ENCODE measurements around the gene CCSER2.

The CCSER2 gene

DNA sequence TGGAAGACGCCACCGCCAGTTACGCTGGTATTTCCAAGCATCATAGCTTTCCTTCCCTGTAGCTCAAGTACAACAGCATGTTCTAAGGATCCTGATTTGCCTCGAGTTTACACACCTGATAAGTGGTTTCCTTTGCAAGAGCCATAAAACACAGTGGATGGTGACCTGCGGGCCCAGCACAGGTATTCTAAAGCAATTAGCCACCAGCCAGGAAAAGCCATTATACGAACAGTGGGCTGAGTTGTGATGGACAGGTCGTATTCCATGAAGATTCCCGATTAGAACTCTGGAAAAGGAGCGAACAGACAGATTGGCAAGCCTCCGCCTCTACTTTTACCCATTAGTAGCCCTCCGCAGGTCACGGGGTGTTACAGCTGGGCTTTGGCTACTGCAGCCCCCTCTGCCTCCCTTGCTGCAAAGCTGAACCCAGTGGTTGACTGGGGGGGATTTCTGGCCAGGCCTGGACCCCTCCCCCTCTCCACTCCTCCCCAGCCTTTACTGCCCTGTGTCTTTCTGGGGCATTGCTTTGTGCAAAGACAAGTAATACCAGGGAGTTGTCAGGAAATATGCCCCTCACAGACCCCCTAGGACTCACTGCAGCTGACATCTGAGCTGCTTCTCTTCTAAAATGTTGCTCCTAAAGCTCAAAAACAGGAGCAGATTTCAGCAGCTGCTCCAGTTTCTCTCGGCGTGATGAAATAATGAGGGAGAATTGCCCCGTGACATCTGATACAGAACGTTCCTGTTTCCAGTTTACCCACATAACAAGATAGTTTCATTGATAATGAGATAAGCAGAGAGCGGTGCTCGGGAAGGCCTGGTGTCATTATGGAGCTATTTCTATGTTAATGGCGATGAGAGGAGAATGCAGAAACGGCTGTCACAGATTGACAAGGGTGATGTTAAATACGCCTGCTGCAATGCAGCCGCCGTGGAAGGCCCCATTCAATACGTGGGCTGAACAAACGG is 214.4 kb downstream of the CCSER2 start:
- H3K4me1 Mint-ChIP-seq = peaks cover 27% of the 10 kb centered on the region
- H3K27me3 Mint-ChIP-seq (ENCODE audit: low read depth) = peaks cover 33% of the 10 kb centered on the region
- TF ChIP-seq, protein P1, sequence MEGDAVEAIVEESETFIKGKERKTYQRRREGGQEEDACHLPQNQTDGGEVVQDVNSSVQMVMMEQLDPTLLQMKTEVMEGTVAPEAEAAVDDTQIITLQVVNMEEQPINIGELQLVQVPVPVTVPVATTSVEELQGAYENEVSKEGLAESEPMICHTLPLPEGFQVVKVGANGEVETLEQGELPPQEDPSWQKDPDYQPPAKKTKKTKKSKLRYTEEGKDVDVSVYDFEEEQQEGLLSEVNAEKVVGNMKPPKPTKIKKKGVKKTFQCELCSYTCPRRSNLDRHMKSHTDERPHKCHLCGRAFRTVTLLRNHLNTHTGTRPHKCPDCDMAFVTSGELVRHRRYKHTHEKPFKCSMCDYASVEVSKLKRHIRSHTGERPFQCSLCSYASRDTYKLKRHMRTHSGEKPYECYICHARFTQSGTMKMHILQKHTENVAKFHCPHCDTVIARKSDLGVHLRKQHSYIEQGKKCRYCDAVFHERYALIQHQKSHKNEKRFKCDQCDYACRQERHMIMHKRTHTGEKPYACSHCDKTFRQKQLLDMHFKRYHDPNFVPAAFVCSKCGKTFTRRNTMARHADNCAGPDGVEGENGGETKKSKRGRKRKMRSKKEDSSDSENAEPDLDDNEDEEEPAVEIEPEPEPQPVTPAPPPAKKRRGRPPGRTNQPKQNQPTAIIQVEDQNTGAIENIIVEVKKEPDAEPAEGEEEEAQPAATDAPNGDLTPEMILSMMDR (IDR thresholded peaks at IDR 0.05; ENCODE audit: unreplicated experiment in 3 of 3) = no peak
- no peaks in the 10 kb centered on the region for H3K36me3 Mint-ChIP-seq (ENCODE audit: low read depth)
- H3K27ac Mint-ChIP-seq = peak overlapping the region in 2 of 3 experiments; percentile 74 to 84
- no peak overlapping the region for H3K4me3 Mint-ChIP-seq
- H3K9me3 Mint-ChIP-seq = no peaks in the 10 kb centered on the region

DNA sequence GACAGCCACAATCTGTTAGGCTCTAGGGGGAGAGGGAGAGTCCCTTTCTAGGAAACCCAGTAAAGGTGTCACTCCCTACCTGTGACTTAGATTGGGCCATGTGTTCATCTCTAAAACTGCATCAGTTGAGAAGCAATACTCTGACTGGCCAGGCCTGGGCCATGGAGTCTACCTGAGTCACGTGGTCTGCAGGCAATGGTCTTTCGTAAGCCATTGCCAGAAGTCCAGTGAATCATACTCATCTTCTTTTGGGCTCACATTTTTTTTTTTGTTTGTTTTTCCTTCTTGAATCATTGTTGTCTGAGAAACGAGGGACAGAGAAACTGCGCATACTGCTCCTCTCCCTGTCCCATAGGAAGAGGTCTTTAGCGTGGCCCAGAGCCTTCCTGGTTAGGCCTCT is 215.6 kb downstream of the CCSER2 start:
- Mint-ChIP-seq H3K9me3 (no peaks in the 10 kb centered on the region), H3K4me3 (no peak overlapping the region), H3K27me3 (ENCODE audit: low read depth) (peaks cover 41% of the 10 kb centered on the region), H3K27ac (no peak overlapping the region), H3K36me3 (ENCODE audit: low read depth) (no peaks in the 10 kb centered on the region), H3K4me1 (peaks cover 32% of the 10 kb centered on the region)
- TF ChIP-seq, protein P1 (IDR thresholded peaks at IDR 0.05; ENCODE audit: unreplicated experiment in 3 of 3) = no peak

DNA sequence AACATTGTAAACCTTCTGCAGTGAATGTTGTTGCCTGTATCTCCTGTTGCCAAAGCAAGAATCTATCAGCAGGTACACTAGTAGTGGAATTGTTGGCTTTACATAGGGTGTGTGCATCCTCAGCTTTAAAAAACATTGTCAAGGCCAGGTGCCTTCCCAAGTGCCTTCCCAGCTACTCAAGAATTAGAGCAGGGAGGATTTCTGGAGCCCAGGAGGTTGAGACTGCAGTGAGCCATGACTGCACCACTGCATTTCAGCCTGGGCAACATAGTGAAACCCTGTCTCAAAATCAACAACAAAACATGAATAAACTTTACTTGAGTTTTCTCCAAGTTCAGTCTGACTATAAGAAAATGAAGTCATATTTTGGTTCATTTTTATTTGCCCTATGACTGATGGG is 217.3 kb downstream of the CCSER2 start:
- no peak overlapping the region for H3K4me3 Mint-ChIP-seq
- TF ChIP-seq, protein P1 (IDR thresholded peaks at IDR 0.05; ENCODE audit: unreplicated experiment in 3 of 3) = no peak
- H3K36me3 Mint-ChIP-seq (ENCODE audit: low read depth) = no peaks in the 10 kb centered on the region
- H3K4me1 Mint-ChIP-seq = peaks cover 27% of the 10 kb centered on the region
- no peaks in the 10 kb centered on the region for H3K9me3 Mint-ChIP-seq
- H3K27ac Mint-ChIP-seq = no peak overlapping the region
- H3K27me3 Mint-ChIP-seq (ENCODE audit: low read depth) = peaks cover 37% of the 10 kb centered on the region

DNA sequence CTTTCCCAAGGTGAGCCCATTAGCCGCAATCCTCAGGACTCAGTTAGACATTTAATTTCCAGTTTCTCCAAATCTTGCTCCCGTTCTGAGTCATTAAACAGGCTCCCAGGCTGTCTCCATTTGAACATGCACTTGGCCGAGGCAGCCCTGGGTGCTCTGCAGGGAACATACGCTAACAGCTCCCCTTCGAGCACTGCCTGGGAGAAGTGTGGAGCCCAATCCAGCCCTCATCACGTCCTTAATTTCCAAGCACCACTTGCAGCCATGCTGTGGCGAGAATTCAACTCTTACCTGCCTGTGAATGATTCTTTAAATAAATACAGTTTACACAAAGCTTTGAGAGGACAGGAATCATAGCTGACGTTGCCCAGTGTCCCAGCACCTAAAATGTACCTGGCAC is 218.2 kb downstream of the CCSER2 start:
- Mint-ChIP-seq H3K4me3 (no peak overlapping the region), H3K4me1 (peaks cover 27% of the 10 kb centered on the region), H3K36me3 (ENCODE audit: low read depth) (no peaks in the 10 kb centered on the region), H3K27me3 (ENCODE audit: low read depth) (peaks cover 32% of the 10 kb centered on the region), H3K9me3 (no peaks in the 10 kb centered on the region), H3K27ac (no peak overlapping the region)
- TF ChIP-seq, protein P1 (IDR thresholded peaks at IDR 0.05; ENCODE audit: unreplicated experiment in 3 of 3) = no peak

DNA sequence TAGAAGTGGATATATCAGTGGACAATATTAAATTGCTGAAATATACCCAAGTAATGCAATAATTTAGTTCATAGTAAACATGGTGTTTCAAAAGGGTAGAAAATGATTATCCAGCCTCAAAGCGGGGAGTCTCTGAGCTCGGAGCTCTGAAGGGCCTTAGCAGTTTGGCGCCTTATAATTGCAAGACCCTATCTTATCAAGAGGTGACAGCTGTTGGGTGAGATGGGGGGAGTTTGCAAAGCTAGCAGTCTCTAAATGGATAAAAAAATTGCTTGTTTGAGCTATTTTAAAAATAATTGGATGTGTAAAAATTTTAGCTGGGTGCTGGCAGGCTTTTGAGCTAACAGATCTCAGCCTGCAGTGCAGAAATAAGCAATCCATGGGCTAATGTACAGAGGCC is 219.2 kb downstream of the CCSER2 start:
- TF ChIP-seq, protein P1 (IDR thresholded peaks at IDR 0.05; ENCODE audit: unreplicated experiment in 3 of 3) = no peak

DNA sequence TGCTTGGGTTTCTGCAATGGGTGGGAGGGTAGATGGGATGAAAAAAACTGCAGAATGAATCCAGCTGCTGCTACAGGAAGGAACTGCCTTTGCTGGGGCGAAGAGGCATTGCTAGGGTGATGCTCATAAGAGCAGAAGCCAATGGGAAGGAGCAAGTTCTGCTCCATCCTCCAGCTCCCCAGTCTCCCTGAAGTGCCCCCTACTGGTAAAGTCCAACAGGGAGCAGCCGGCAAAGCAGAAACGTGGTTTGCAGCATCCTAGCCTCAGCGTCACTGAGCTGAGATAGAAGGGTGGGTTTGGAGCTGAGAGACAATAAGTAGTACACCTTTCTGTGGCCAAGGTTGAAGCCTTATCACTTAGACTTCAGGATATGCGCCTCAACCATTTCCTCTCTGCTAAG is 220.5 kb downstream of the CCSER2 start:
- TF ChIP-seq, protein P1 (IDR thresholded peaks at IDR 0.05; ENCODE audit: unreplicated experiment in 3 of 3) = peak in 1 of 3 experiments; percentile 6
- Mint-ChIP-seq H3K36me3 (ENCODE audit: low read depth) (no peaks in the 10 kb centered on the region), H3K27me3 (ENCODE audit: low read depth) (peaks cover 17% of the 10 kb centered on the region), H3K27ac (no peak overlapping the region), H3K4me3 (no peak overlapping the region), H3K4me1 (peaks cover 10% of the 10 kb centered on the region), H3K9me3 (no peaks in the 10 kb centered on the region)

More for the DNA sequence above, 219.2 kb downstream of the CCSER2 start:
- peaks cover 24% of the 10 kb centered on the region for H3K27me3 Mint-ChIP-seq (ENCODE audit: low read depth)
- H3K27ac Mint-ChIP-seq = no peak overlapping the region
- H3K4me3 Mint-ChIP-seq = no peak overlapping the region
- no peaks in the 10 kb centered on the region for H3K9me3 Mint-ChIP-seq
- H3K36me3 Mint-ChIP-seq (ENCODE audit: low read depth) = no peaks in the 10 kb centered on the region
- H3K4me1 Mint-ChIP-seq = peaks cover 18% of the 10 kb centered on the region
